HG03196 (cell line): ENCODE data around the gene UFM1.
"Not testable (repeated sequence)": the region's sequence is repeated elsewhere in the genome, so short reads cannot be mapped to it uniquely, and the experiment has no call there.

Source experiments
- ATAC-seq: cut with Tn5 transposase; IDR thresholded peaks from one replicate; pipeline ENCODE4 v1.9.1; 2021; ENCODE audit not compliant: unreplicated experiment

The UFM1 gene

DNA sequence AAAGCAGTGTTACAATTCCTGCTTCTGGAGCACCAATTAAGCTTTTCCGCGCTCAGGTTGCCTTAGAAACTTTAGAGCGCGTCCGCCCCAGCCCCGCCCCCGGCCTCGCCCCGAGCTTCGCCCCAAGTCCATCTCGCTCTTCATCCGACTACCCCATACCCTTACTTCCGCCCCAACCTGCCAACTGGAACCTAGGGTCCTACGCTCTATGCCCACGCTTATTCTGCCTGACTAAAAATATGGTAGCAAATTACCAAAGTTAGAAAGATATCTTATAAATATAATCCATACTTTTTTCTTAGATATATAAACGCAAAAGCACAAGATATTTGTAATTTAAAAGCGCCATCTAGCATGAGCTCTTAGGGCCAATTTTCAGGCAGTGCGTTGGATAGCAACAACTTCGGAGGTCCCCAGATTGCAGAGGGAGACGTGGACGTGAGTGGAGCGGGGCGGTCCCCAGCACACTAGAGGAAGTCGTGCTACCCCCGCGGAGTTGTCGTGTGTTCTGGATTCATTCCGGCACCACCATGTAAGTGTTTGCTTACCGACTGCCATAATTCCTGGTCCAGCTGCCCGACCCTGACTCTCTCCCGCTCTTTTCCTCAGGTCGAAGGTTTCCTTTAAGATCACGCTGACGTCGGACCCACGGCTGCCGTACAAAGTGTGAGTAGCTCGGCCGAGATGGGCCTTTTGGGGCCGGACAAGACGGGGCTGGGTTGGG is at the start of gene UFM1:
UFM1 (plus strand) TSS at position 462 of the 724 bp plus-strand sequence; CDS start at position 531, 69 bp downstream.
- ATAC-seq, result peak; percentile 98

DNA sequence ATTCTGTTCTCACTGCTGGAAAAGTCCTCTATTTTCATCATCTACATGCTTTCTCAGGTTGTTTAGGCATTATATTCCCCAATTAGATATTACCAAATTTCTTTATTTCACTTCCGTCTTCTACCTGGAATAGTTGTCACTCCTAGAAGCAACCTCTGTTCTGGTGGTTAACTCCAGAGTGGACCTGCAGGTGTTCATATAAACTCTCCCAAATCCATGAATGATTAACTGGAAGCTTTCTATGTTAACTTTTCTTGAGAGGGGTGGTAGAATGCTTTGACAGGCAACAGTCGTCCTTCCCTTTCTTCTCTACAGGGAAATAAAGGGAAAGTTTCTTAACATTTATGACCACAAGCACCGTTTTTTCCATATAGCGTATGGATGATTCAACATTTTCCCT is 48.4 kb upstream of the UFM1 start:
- ATAC-seq, result no peak

DNA sequence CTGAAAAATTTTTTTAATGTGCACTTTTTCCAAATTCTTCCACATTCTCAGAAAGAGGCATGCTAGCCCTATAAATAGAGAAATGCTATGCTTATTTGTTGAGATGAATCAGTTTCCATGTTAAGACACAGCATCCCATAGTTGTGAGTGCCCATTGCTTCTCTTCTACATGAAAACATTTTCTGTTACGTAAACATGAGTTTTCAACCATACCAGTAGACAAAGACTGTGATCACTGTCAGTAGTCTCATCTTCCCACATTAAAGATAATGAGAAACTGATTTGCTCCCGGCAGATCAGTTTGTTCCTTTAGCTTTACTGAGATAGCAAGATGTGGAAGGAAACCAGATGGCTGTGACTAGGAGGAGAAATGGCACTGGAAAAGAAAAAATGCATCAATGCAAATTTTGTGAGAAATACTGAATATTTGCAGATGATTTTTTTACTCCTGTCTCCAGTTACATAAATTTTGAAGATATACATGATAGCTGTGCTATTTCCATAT is 45.8 kb upstream of the UFM1 start:
- ATAC-seq, result no peak

DNA sequence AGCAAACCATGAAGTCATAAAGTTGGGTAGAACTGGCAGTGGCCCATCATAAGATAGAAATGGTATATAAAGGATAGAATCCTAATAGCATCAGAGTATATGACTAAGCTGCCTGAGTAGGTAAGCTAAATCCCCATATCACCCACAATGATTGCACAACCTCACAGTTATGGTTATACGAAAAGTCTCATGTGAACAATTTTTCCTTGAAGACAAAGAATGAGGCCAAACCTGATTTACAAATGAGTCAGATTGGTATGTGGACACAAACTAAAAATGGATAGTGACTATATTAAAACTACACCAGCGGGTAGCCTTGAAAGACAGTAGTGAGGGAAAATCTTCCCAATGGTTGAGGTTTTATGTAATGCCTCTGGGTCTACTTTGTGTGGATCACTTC is 40.9 kb upstream of the UFM1 start:
- ATAC-seq, result no peak

DNA sequence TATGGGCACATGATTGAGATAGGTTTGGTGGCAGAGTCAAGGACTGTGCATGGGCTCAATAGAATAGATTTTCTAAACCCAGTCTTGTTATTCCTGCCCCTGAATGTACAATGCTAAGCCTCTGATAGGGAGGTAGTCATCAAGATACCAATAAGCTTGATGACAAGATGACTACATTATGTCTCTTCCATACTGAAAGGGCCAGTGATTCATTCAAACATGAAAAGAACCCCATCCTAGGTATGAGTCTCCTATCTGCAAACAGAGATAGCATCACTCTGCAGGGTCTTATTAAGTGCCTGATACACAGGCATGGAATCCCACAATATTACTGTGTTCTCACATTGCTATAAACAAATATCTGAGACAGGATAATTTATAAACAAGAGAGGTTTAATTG is 40.3 kb upstream of the UFM1 start:
- no peak for ATAC-seq

DNA sequence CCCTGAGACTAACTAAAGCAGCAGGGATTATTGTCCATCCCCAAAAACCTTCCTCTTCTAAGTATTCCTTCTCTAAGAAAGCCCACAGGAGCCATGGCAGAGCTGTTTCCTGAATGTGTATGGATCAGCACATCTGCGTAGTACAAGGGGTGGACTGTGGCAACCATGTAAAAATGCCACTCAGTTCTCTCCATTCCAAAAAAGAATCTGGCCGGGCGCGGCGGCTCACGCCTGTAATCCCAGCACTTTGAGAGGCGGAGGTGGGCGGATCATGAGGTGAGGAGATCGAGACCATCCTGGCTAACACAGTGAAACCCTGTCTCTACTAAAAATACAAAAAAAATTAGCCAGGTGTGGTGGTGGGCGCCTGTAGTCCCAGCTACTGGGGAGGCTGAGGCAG is 38.5 kb upstream of the UFM1 start:
- ATAC-seq, result not testable (repeated sequence)

DNA sequence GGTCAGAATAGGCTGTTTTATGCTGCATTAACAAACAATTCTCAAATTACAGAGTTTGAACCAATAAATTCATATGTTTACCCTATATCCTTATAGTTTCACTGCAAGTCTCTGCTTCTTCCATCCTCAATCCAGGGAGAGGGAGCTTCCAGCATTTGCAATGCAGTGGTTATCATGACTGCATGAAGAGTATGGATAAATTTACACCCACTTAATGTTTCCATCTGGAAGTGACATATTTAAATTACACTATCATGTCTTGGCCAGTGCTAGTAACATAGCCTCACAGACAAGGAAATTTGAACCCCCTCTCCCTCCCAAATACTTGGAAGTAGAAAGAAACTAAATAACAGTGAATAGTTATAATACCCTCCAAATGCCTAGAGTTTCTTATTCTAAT is 33.5 kb upstream of the UFM1 start:
- ATAC-seq, result no peak

DNA sequence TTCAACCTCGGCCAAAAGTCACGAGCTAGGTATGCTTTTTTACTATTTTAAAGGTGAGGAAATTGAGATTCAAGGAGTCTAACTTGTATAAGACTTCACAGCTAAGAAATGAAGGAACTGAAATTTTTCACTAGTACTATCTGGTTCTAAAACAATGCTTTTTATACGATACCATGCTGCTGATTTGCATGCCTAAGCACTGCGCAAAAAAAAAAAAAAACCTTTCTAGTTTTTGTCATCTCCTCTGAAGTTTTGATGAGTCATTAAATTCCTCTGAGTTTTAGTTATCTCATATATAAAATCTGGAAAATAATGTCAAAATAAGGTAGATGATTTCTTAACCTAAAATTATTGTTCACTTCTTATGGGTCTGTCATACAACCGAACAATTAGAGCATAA is 28.0 kb upstream of the UFM1 start:
- no peak for ATAC-seq

DNA sequence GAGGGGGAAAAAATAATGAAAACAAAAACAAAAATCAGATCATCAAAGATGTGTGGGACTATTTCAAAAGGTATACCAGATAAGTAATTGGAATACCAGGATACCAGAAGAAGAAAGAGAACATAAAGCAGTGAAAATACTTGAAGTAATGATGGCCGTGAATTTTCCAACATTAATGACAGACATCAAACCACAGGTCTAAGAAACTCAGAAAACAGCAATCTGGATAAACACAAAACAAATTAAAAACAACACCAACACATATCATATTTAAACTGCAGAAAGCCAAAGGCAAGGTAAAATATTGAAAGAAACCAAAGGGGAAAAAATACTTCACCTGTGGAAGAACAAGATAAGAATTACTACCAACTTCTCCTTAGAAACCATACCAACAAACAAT is 24.2 kb upstream of the UFM1 start:
- no peak for ATAC-seq

DNA sequence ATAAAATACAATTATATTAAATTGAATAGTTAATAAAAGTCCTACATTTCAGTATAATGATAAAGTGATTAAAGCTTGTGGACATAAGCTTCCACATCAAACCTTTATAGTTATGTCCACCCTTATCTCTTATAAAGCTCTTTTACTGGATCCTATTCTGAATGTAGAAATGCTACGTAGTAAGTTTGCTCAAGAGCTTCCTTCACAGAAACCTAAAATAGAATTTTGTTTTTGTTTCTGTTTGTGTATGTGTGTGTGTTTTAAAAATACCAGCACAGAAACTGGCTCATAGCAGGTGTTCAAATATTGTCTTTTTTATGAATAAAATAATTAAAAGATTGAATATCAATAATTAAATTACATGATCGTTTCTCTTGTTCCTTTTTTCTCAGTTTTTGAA is 21.0 kb upstream of the UFM1 start:
- no peak for ATAC-seq

DNA sequence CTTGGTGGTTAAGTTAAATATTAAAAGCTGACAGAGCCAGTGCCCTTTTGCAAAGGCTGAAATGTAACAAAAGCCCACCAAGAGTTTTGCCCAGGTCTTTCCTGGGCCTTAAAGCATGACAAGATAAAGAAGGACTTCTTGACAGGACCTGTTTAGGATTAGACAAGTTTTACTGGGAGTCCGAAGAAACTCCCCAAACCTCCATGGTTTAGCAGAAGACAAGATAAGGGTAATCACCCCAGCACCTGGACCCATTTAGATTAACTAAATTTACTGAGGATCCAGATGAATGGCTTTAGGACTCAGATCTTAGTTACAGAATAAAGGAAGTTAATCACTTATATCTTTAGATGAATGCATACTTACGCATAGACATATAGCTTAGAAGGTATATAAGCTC is 14.8 kb upstream of the UFM1 start:
- ATAC-seq, result no peak

DNA sequence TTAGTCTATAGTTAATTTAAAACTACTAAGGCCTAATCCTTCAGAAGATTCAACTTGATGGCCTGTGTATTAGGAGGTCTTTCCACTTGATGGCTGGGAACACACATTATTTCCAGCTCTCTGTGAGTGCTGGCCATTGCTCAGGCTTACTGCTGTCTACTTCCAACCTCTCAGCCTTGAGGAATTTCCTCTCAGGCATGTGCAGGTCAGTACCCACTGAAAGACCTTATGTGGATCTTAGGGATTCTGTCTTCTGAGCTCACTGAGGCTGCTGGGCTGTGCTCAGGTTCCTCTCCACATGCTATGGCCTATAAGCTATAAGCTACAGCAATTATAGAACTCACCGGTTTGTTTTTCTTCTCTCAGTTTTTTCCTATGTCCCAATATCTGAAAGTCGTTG is 11.6 kb upstream of the UFM1 start:
- no peak for ATAC-seq

DNA sequence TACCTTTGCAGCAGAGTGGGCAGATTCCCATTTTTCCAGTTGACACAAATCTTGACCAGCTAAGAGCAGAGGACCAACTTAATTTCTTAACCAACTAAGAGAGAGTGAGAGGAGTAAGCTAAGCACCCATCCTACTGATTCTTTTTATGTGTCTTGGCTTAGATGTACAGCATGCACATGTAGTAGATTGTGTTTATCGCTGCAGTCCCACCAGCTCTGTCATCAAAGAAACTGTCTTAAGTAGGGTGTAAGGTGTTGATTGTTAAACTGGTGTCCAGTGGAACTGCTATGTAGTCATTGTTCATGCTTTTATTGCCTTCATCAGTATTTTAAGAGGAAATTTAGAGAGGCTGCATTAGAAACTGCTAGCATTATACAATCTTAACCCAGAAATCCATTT is 9.0 kb upstream of the UFM1 start:
- ATAC-seq, result no peak

DNA sequence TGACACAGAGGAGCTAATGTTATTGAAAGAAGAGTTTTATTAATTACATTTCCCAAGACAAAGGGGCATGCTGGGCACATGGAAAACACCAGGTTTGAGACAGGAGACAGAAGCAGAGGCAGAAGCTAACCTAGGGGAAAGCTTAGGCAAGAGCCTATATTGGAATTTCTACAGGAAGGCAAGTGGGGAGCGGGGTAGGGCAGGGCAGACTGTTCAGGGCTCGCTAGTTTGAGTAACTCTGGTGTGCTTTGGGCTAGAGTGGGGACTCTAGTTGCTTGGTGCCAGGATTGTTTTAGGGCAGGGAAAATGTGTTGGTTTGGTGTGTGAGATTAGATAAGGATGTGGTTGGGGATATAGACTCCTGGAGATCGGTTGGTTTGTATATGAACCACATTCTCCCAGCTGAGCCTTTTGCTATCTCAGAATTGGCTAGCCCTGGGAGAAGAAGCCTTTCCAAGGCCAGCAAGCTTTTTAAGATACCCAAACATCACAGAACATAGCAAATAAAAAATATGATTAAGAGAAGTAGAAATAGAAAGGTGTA is 8.4 kb upstream of the UFM1 start:
- no peak for ATAC-seq

DNA sequence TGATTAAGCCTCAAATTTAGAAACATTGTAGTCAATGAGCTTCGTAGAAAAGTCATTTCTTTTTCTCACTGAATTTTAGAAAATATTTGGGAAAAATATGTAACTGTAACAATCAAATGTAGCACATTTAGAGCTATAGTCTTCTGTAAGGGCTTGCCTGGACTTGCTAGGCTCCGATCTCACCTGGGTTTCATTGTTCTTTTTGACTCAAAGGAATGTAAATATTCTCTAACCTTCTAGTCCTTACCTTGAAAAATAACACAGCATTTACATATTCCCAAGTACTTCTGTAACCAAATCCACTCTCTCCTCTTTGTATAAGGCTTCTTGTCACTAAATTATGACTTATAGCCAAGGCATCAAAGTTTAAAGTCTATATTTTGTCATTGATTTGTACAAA is 2.9 kb upstream of the UFM1 start:
- no peak for ATAC-seq

DNA sequence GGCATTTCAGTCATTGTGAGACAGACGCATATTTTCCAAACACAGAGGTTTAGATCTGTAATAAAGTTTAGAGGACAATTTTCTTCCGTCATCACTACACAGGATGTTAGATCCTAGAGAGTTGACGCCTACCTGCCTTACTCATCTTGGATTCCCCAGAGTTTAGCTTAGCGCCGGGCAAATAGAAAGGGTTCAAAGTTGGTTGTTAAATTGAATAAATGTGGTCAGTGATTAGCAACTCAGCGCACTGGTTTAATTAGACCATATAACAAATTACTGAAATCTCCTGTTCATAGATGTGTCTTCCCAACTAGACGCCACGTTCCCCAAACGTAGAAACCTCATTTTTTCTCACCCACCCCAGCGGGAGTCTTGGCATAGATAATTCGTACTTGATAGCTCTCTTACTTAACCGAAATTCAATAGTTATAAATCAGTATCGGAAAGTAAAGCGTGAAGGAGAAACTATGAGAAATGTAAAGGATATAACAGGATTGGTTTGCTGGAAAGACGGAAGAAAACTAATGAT is 726 bp upstream of the UFM1 start:
- ATAC-seq, result peak; percentile 8

DNA sequence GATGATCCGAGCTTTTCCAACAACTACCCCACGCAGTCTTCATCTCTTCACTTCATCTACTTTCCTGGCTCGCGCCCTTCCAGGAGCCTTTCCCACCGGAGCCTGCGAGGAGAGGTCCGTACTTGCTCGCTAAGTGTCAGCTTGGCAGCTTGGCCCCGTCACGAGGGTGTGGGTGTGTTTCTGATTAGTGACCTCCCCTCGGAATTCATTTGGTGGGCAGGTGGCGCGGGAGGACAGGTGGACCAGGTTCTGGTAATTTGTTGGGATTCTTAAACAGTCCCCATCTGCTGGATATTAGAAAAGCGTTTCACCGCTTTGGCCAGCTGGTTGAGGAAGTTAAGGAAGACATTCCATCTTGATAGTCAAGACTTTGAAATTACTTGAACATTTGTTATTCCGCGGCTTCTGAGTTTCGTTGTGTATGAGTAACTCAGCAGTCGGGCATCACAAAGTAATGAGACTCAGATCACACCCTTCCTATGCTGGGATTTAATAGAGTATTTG is 515 bp downstream of the UFM1 start:
- ATAC-seq, result peak; percentile 30

DNA sequence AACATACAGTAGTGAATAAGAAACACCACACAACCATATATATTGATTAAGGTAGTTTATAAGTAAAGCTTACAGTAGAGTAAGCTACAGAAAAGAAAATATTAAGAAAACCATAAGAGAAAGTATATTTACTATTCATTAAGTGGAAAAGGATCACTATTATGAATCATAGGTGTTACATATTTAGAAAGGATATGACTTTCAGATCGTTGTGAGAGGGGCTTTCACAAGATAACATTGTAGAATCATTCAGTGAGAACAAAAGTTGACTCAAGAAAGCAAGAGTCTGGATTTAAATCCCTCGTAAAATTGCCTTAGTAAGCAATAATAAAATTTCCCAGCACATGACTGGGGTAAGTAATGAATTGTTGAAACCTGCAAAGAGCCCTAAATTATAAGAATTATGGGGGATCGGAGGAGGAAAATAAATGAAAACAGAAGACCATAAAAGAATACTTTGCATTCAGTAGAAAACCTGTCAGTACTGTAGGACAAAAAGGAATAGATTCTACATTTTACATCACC is 6.0 kb downstream of the UFM1 start:
- ATAC-seq, result no peak

DNA sequence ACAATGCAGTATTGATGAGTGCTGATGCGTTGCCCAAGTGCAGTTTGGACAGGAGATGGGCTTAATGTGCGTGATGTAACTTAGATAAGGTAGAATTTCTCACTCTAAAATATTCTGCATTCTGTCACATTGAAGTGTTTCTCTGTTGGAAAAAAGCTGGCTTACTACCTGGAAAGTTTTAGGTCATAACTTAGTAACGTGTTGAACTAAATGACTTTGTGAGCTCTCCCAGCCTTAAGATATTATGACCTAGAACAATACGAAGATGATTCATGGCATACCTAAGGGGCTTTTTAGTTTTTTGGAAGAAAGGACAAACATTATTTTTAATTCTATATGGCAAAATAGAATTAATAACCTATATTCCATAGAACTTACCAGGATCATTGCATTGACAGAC is 9.0 kb downstream of the UFM1 start:
- no peak for ATAC-seq

DNA sequence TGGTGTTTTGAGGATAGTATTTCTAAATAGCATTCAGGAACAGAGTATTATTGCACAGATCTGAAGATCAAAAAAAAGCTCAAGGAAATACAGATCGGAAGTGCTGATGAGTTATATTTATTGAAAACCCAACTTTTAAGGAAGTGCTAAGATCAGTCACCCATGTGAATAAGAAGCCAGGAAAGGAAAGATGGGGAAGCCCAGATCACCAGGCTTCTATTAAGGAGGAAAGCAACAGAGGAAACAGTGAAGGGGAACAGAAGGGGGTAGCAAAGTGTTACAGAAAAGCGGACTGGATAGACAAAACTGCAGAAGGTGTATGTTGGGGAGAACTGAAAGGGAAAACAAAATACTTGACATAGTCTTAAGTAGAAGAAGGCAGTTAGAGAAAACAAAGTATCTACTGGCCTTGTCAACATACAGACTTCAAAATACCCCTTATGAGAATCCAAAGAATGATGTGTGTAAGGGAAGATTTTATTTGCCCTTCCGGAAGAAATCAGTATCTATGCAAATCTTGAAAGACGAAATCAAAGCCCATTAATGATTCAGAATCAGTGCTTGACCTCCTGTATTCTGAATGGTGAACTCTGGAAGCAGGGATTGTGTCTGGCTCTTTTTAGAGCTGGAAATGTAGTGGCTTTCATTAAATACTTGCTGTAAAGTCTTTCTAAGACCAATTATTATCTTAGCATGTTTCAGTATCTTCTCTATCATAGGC is 12.1 kb downstream of the UFM1 start:
- ATAC-seq, result no peak

DNA sequence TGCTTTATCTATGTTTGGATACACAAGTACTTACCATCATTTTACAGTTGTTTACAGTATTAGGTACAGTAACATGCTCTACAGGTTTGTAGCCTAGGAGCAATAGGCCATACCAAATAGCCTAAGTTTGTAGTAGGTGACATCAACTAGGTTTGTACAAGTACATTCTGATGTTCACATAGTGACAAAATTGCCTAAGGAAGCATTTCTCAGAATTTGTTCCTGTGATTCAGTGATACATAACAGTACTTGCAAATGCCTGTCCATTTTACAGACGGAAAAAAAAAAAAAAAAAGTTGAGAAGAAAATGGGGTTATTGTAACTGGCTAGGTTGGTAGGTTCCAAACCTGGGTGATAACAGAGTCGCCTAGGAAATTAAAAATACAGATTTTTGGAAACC is 13.6 kb downstream of the UFM1 start:
- no peak for ATAC-seq

DNA sequence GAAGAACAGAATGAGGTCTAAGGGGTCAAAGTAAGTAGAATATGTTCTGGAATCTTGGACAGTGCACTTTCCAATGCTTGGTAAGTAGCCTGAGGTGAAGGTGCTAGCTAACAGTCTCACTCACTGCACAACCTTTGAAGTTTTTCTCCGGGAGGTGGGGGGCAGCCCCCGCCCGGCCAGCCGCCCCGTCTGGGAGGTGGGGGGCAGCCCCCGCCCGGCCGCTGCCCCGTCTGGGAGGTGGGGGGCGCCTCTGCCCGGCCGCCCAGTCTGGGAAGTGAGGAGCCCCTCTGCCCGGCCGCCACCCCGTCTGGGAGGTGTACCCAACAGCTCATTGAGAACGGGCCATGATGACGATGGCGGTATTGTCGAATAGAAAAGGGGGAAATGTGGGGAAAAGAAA is 14.1 kb downstream of the UFM1 start:
- not testable (repeated sequence) for ATAC-seq
